HS-5 (cell line): ENCODE results near the gene RNPC3.

ENCODE experiments used
- DNase-seq: peaks from one replicate; pipeline ENCODE4 v3.0.0-alpha.2; 2012; ENCODE audit warnings: low read depth

The RNPC3 gene

GRCh38 chr1:103525607-103526507, at the start of gene RNPC3:
Gene RNPC3, plus strand, starts transcription at chr1:103525699. Its CDS starts 372 bp downstream, at chr1:103526071.
- peak; percentile 83 for DNase-seq

- no peak for DNase-seq
These were observed 48.4 kb upstream of the RNPC3 start for GRCh38 chr1:103477101-103477500.

GRCh38 chr1:103489935-103490334, 35.6 kb upstream of the RNPC3 start:
- DNase-seq, result peak; percentile 8

GRCh38 chr1:103492003-103492625, 33.4 kb upstream of the RNPC3 start:
- no peak for DNase-seq

GRCh38 chr1:103496014-103496635, 29.4 kb upstream of the RNPC3 start:
- peak; percentile 44 for DNase-seq

GRCh38 chr1:103497404-103497803, 28.1 kb upstream of the RNPC3 start:
- no peak for DNase-seq

GRCh38 chr1:103509250-103509649, 16.2 kb upstream of the RNPC3 start:
- DNase-seq, result no peak

- no peak for DNase-seq
These were observed 11.8 kb upstream of the RNPC3 start for GRCh38 chr1:103513711-103514110.

- no peak for DNase-seq
These were observed 10.5 kb upstream of the RNPC3 start for GRCh38 chr1:103514920-103515503.

- no peak for DNase-seq
These were observed 9.2 kb upstream of the RNPC3 start for GRCh38 chr1:103516283-103516682.

- DNase-seq, result peak; percentile 48
These were observed 8.8 kb upstream of the RNPC3 start for GRCh38 chr1:103516693-103517092.

- no peak for DNase-seq
These were observed 8.0 kb upstream of the RNPC3 start for GRCh38 chr1:103517380-103518047.

GRCh38 chr1:103520822-103521221, 4.7 kb upstream of the RNPC3 start:
- no peak for DNase-seq

GRCh38 chr1:103523346-103523745, 2.2 kb upstream of the RNPC3 start:
- DNase-seq, result no peak

GRCh38 chr1:103525114-103525606, 339 bp upstream of the RNPC3 start:
- no peak for DNase-seq

GRCh38 chr1:103527331-103527730, 1.8 kb downstream of the RNPC3 start:
- DNase-seq, result no peak

GRCh38 chr1:103529746-103530145, 4.2 kb downstream of the RNPC3 start:
- DNase-seq, result no peak

GRCh38 chr1:103538226-103538625, 12.7 kb downstream of the RNPC3 start:
- DNase-seq, result no peak

- DNase-seq, result no peak
These were observed 15.9 kb downstream of the RNPC3 start for GRCh38 chr1:103541431-103541830.

- DNase-seq, result no peak
These were observed 21.0 kb downstream of the RNPC3 start for GRCh38 chr1:103546496-103546895.

GRCh38 chr1:103547840-103548239, 22.3 kb downstream of the RNPC3 start:
- no peak for DNase-seq

GRCh38 chr1:103560427-103560826, 34.9 kb downstream of the RNPC3 start:
- DNase-seq, result no peak
